Neuronal stem cell (in vitro differentiated cells): ENCODE results near the gene CYBRD1.

Source experiments
- DNase-seq: peaks from one replicate; pipeline ENCODE4 v3.0.0-alpha.2; 2013; ENCODE audit warnings: low spot score
- H2AFZ ChIP-seq: one replicate; pipeline ENCODE4 v1.6.1; 2013; ENCODE audit warnings: mild to moderate bottlenecking, low read length, inconsistent platforms
- H2AK5ac ChIP-seq: 2 replicates; pipeline ENCODE4 v1.6.1; 2013; ENCODE audit warnings: low read depth, mild to moderate bottlenecking, inconsistent platforms, low read length, moderate library complexity, mixed read lengths
- H2BK120ac ChIP-seq: 2 replicates; pipeline ENCODE4 v1.6.1; 2013; ENCODE audit warnings: low read depth, mild to moderate bottlenecking, inconsistent platforms, low read length, moderate library complexity, mixed read lengths
- H2BK12ac ChIP-seq: one replicate; pipeline ENCODE4 v1.6.1; 2013; ENCODE audit warnings: low read length, inconsistent platforms
- H2BK15ac ChIP-seq: 2 replicates; pipeline ENCODE4 v1.6.1; 2013; ENCODE audit warnings: mild to moderate bottlenecking, low read length, inconsistent platforms, mixed read lengths
- H2BK5ac ChIP-seq: one replicate; pipeline ENCODE4 v1.6.1; 2013; ENCODE audit warnings: inconsistent platforms, mild to moderate bottlenecking, low read length, moderate library complexity
- H3K14ac ChIP-seq: one replicate; pipeline ENCODE4 v1.6.1; 2013; ENCODE audit warnings: low read length, inconsistent platforms
- H3K18ac ChIP-seq: 2 replicates; pipeline ENCODE4 v1.6.1; 2013; ENCODE audit warnings: low read length, inconsistent platforms
- H3K23ac ChIP-seq: 2 replicates; pipeline ENCODE4 v1.6.1; 2013; ENCODE audit warnings: low read depth, mild to moderate bottlenecking, mixed read lengths, low read length, inconsistent platforms; ENCODE audit not compliant: poor library complexity
- H3K27ac ChIP-seq: replicated peaks from 3 replicates; pipeline ENCODE4 v1.5.1; 2013; ENCODE audit warnings: low read length, inconsistent platforms
- H3K27me3 ChIP-seq, 3 experiments: 2 replicates each; pipeline ENCODE4 v1.6.1; 2013; ENCODE audit warnings: low read length in 3 of 3, mild to moderate bottlenecking in 2 of 3, inconsistent platforms in 1 of 3, low read depth in 1 of 3, mixed read lengths in 1 of 3, moderate library complexity in 1 of 3; ENCODE audit not compliant: control insufficient read depth in 3 of 3, insufficient read depth in 3 of 3
- H3K36me3 ChIP-seq, 2 donors: replicated peaks in 1 of 2; 2 replicates each; pipeline ENCODE4 v1.6.1; 2013; ENCODE audit warnings: low read length in 2 of 2; ENCODE audit not compliant: control insufficient read depth in 2 of 2, insufficient read depth in 2 of 2
- H3K4ac ChIP-seq: 2 replicates; pipeline ENCODE4 v1.6.1; 2013; ENCODE audit warnings: inconsistent platforms, mild to moderate bottlenecking, low read length, moderate library complexity
- H3K4me1 ChIP-seq, 2 donors: 1 replicate in 1 of 2; 2 replicates in 1 of 2; pipeline ENCODE4 v1.6.1; 2013; ENCODE audit warnings: low read length in 2 of 2, low read depth in 1 of 2; ENCODE audit not compliant: control insufficient read depth in 2 of 2, insufficient read depth in 1 of 2
- H3K4me2 ChIP-seq: one replicate; pipeline ENCODE4 v1.6.1; 2013; ENCODE audit warnings: mild to moderate bottlenecking, low read length, inconsistent platforms; ENCODE audit not compliant: insufficient read depth, poor library complexity, severe bottlenecking
- H3K4me3 ChIP-seq, 2 donors: 2 replicates each; pipeline ENCODE4 v1.5.1; 2013; ENCODE audit warnings: low read length in 2 of 2, mild to moderate bottlenecking in 2 of 2, inconsistent platforms in 1 of 2, moderate library complexity in 1 of 2
- H3K79me1 ChIP-seq: one replicate; pipeline ENCODE4 v1.6.1; 2013; ENCODE audit warnings: low read depth, mild to moderate bottlenecking, inconsistent platforms, low read length, moderate library complexity
- H3K9ac ChIP-seq: one replicate; pipeline ENCODE4 v1.6.1; 2013; ENCODE audit warnings: mild to moderate bottlenecking, low read depth, low read length, inconsistent platforms; ENCODE audit not compliant: poor library complexity
- H3K9me3 ChIP-seq, 2 donors: replicated peaks in 1 of 2; 2 replicates each; pipeline versions ENCODE3 to v1.6.1; 2013; ENCODE audit warnings: low read length in 2 of 2, mild to moderate bottlenecking in 2 of 2, inconsistent platforms in 1 of 2, low read depth in 1 of 2, mixed read lengths in 1 of 2, moderate library complexity in 1 of 2; ENCODE audit not compliant: control insufficient read depth in 2 of 2, insufficient read depth in 1 of 2
- H4K8ac ChIP-seq: one replicate; pipeline ENCODE4 v1.6.1; 2013; ENCODE audit warnings: low read depth, mild to moderate bottlenecking, inconsistent platforms, low read length, moderate library complexity
- H4K91ac ChIP-seq: one replicate; pipeline ENCODE4 v1.6.1; 2013; ENCODE audit warnings: low read length, low read depth, mild to moderate bottlenecking, inconsistent platforms; ENCODE audit not compliant: poor library complexity
- WGBS, 2 donors: extraction: QIAGEN DNeasy Blood & Tissue Kit; methylation state at CpG; one replicate each; pipeline ENCODE4 v1.1.7; 2013; ENCODE audit warnings: missing lambda C conversion rate in 2 of 2, mixed read lengths in 1 of 2; ENCODE audit not compliant: insufficient read length in 2 of 2, insufficient replicate concordance in 1 of 2; ENCODE audit errors: extremely low coverage in 2 of 2; 5-methylcytosine and 5-hydroxymethylcytosine counted together

Gene CYBRD1

GRCh38 chr2:171513719-171514160, 8.5 kb upstream of the CYBRD1 start:
- Histone ChIP-seq H2BK5ac (no peak overlapping the region), H2BK12ac (no peak overlapping the region), H3K14ac (no peak overlapping the region), H3K4ac (no peak overlapping the region), H2AK5ac (no peak overlapping the region), H3K79me1 (no peaks in the 10 kb centered on the region), H4K91ac (no peak overlapping the region), H4K8ac (no peak overlapping the region), H3K9me3 (peaks cover 3 to 8% of the 10 kb centered on the region in 2 donors), H3K36me3 (no peaks in the 10 kb centered on the region), H3K4me3 (no peak overlapping the region), H3K9ac (no peak overlapping the region), H3K4me1 (peaks cover 6 to 9% of the 10 kb centered on the region in 2 donors), H2AFZ (peak overlapping the region; percentile 31), H2BK120ac (no peak overlapping the region), H3K23ac (no peak overlapping the region), H3K27ac (no peak overlapping the region), H3K27me3 (no peaks in the 10 kb centered on the region), H3K4me2 (no peak overlapping the region), H2BK15ac (no peak overlapping the region), H3K18ac (no peak overlapping the region)
- DNase-seq = no peak
- no CpG with 5 or more reads among the region's 3 CpGs for WGBS, 2 donors

- no peak overlapping the region for H2BK15ac ChIP-seq
- H3K79me1 ChIP-seq = no peaks in the 10 kb centered on the region
- DNase-seq = no peak
- no peak overlapping the region for H3K23ac ChIP-seq
- WGBS, 2 donors = no CpG with 5 or more reads among the region's 3 CpGs
- H3K27me3 ChIP-seq = no peaks in the 10 kb centered on the region
- no peak overlapping the region for H3K4ac ChIP-seq
- no peak overlapping the region for H2BK12ac ChIP-seq
- no peak overlapping the region for H2BK5ac ChIP-seq
- H3K36me3 ChIP-seq = no peaks in the 10 kb centered on the region
- no peak overlapping the region for H3K4me3 ChIP-seq
- H2AFZ ChIP-seq = no peak overlapping the region
- peaks cover 6 to 9% of the 10 kb centered on the region in 2 donors for H3K4me1 ChIP-seq
- no peak overlapping the region for H3K18ac ChIP-seq
- H3K9ac ChIP-seq = no peak overlapping the region
- H3K4me2 ChIP-seq = no peak overlapping the region
- H4K8ac ChIP-seq = no peak overlapping the region
- H3K9me3 ChIP-seq = peaks cover 3 to 8% of the 10 kb centered on the region in 2 donors
- H3K14ac ChIP-seq = no peak overlapping the region
- H2BK120ac ChIP-seq = no peak overlapping the region
- no peak overlapping the region for H2AK5ac ChIP-seq
- no peak overlapping the region for H3K27ac ChIP-seq
- H4K91ac ChIP-seq = no peak overlapping the region
These were observed 7.2 kb upstream of the CYBRD1 start for GRCh38 chr2:171514908-171515582.

- Histone ChIP-seq H3K4ac (no peak overlapping the region), H3K9ac (no peak overlapping the region), H2BK120ac (no peak overlapping the region), H3K36me3 (no peaks in the 10 kb centered on the region), H3K9me3 (peaks cover 3 to 8% of the 10 kb centered on the region in 2 donors), H3K23ac (no peak overlapping the region), H2AFZ (peak overlapping the region; percentile 68), H3K79me1 (no peaks in the 10 kb centered on the region), H3K27ac (no peak overlapping the region), H3K4me2 (no peak overlapping the region), H4K8ac (no peak overlapping the region), H3K4me1 (peaks cover 6 to 11% of the 10 kb centered on the region in 2 donors), H2AK5ac (no peak overlapping the region), H3K27me3 (no peaks in the 10 kb centered on the region), H3K18ac (no peak overlapping the region), H3K14ac (no peak overlapping the region), H4K91ac (no peak overlapping the region), H2BK15ac (no peak overlapping the region), H2BK12ac (no peak overlapping the region), H3K4me3 (no peak overlapping the region), H2BK5ac (no peak overlapping the region)
- DNase-seq = no peak
- WGBS, 2 donors = no CpG with 5 or more reads among the region's 6 CpGs
These were observed 6.5 kb upstream of the CYBRD1 start for GRCh38 chr2:171515672-171516298.

- H3K9ac ChIP-seq = no peak overlapping the region
- no peak overlapping the region for H2AK5ac ChIP-seq
- H4K91ac ChIP-seq = no peak overlapping the region
- no peak overlapping the region for H2BK120ac ChIP-seq
- no peaks in the 10 kb centered on the region for H3K79me1 ChIP-seq
- no peak overlapping the region for H3K18ac ChIP-seq
- peaks cover 3 to 8% of the 10 kb centered on the region in 2 donors for H3K9me3 ChIP-seq
- H2BK5ac ChIP-seq = no peak overlapping the region
- H3K4ac ChIP-seq = no peak overlapping the region
- H3K14ac ChIP-seq = no peak overlapping the region
- H3K4me3 ChIP-seq = no peak overlapping the region
- no peak overlapping the region for H3K4me2 ChIP-seq
- no peak overlapping the region for H2AFZ ChIP-seq
- no peak overlapping the region for H3K23ac ChIP-seq
- H3K36me3 ChIP-seq = no peaks in the 10 kb centered on the region
- H4K8ac ChIP-seq = no peak overlapping the region
- no peak overlapping the region for H2BK15ac ChIP-seq
- WGBS, 2 donors = no CpG with 5 or more reads among the region's 5 CpGs
- H3K27ac ChIP-seq = no peak overlapping the region
- H2BK12ac ChIP-seq = no peak overlapping the region
- H3K4me1 ChIP-seq = peaks cover 13 to 14% of the 10 kb centered on the region in 2 donors
- H3K27me3 ChIP-seq = no peaks in the 10 kb centered on the region
- no peak for DNase-seq
These were observed 5.5 kb upstream of the CYBRD1 start for GRCh38 chr2:171516793-171517192.
